HL-60 (cell line): ENCODE data around the gene LDAH.

Source experiments
- DNase-seq, 2 experiments: peaks; one replicate each; pipeline ENCODE4 v3.0.0-alpha.2; 2010 to 2020; ENCODE audit warnings: low read depth in 1 of 2, low spot score in 1 of 2
- H3K27ac ChIP-seq: fragments of 250-450 bp; sonication (Bioruptor Pico); replicated peaks from 2 replicates; pipeline ENCODE4 v1.5.1; 2020; ENCODE audit warnings: mild to moderate bottlenecking, moderate library complexity
- H3K27me3 ChIP-seq: fragments of 250-450 bp; sonication (Bioruptor Pico); 2 replicates; pipeline ENCODE4 v1.5.1; 2021; ENCODE audit warnings: mild to moderate bottlenecking, moderate library complexity; ENCODE audit not compliant: insufficient read depth, poor library complexity, severe bottlenecking
- H3K4me3 ChIP-seq: replicated peaks from 2 replicates; pipeline ENCODE4 v1.5.1; 2011; ENCODE audit warnings: mild to moderate bottlenecking, control low read depth, low read length; ENCODE audit not compliant: insufficient read depth
- CTCF ChIP-seq: IDR thresholded peaks from one replicate; pipeline ENCODE4 v1.5.1; 2011; ENCODE audit warnings: low read length, control low read depth, inconsistent platforms; ENCODE audit not compliant: insufficient read depth
- GABPA ChIP-seq: IDR thresholded peaks from 2 replicates; pipeline ENCODE4 v1.6.1; 2012; ENCODE audit warnings: low read depth
- POLR2AphosphoS5 ChIP-seq: IDR thresholded peaks from 2 replicates; pipeline ENCODE4 v1.6.1; 2012; ENCODE audit warnings: low read depth
- REST ChIP-seq: IDR thresholded peaks from 2 replicates; pipeline ENCODE4 v1.6.1; 2012; ENCODE audit warnings: low read depth; ENCODE audit not compliant: insufficient replicate concordance
- SPI1 ChIP-seq: IDR thresholded peaks from 2 replicates; pipeline ENCODE4 v1.6.1; 2012; ENCODE audit warnings: low read depth, mild to moderate bottlenecking, borderline replicate concordance

LDAH gene

GRCh38 chr2:20752293-20752692 is 70.6 kb downstream of the LDAH start:
- TF ChIP-seq CTCF, result no peak
- no peak for TF ChIP-seq GABPA
- TF ChIP-seq REST, result no peak
- no peak for TF ChIP-seq POLR2AphosphoS5
- no peak for TF ChIP-seq SPI1
- H3K4me3 ChIP-seq, result no peak overlapping the region
- no peak for DNase-seq
- no peaks in the 10 kb centered on the region for H3K27me3 ChIP-seq
- no peak overlapping the region for H3K27ac ChIP-seq

GRCh38 chr2:20747317-20747716 is 75.6 kb downstream of the LDAH start:
- no peak overlapping the region for H3K4me3 ChIP-seq
- no peaks in the 10 kb centered on the region for H3K27me3 ChIP-seq
- TF ChIP-seq REST, result no peak
- no peak for TF ChIP-seq GABPA
- TF ChIP-seq CTCF, result no peak
- no peak for TF ChIP-seq SPI1
- TF ChIP-seq POLR2AphosphoS5, result no peak
- H3K27ac ChIP-seq, result no peak overlapping the region
- DNase-seq, result no peak

GRCh38 chr2:20745924-20746555 is 76.9 kb downstream of the LDAH start:
- no peaks in the 10 kb centered on the region for H3K27me3 ChIP-seq
- DNase-seq, result no peak
- no peak overlapping the region for H3K27ac ChIP-seq
- TF ChIP-seq POLR2AphosphoS5, result no peak
- no peak for TF ChIP-seq REST
- H3K4me3 ChIP-seq, result no peak overlapping the region
